HepG2 (cell line): ENCODE measurements around the gene MADCAM1. TPM values are rescaled to one million over a fixed set of nuclear protein-coding genes. Genes with fewer than 3 reads are reported as not detected.
A peak's percentile ranks its signal among the peaks of the same experiment; 100 is the strongest.

ENCODE experiments used
- CREB1 ChIP-seq, 2 experiments: fragments of 450-650 bp in 1 of 2; IDR thresholded peaks; 2 replicates each; pipeline ENCODE4 v1.6.1; 2016 to 2017; ENCODE audit warnings: control low read depth in 1 of 2, mild to moderate bottlenecking in 1 of 2, missing compliant biosample characterization in 1 of 2, missing genetic modification characterization in 1 of 2
- EZH2 ChIP-seq: conservative IDR thresholded peaks from 2 replicates; pipeline ENCODE4 v1.6.1; 2012; ENCODE audit warnings: mild to moderate bottlenecking, low read depth, low read length, moderate library complexity
- KAT7 ChIP-seq: IDR thresholded peaks from 2 replicates; pipeline ENCODE4 v1.6.1; 2018; ENCODE audit warnings: borderline replicate concordance, missing compliant biosample characterization
- MEIS2 ChIP-seq: sonication (generic); formaldehyde crosslinking; IDR thresholded peaks from 2 replicates; pipeline ENCODE4 v1.9.0; 2021; ENCODE audit warnings: mild to moderate bottlenecking, missing genetic modification reagents
- ZBTB21 ChIP-seq: sonication (generic); formaldehyde crosslinking; IDR thresholded peaks from 2 replicates; pipeline ENCODE4 v1.4.0; 2020; ENCODE audit warnings: missing genetic modification reagents
- ZBTB33 ChIP-seq: sonication (generic); formaldehyde crosslinking; IDR thresholded peaks from 2 replicates; pipeline ENCODE4 v1.4.0; 2020; ENCODE audit warnings: missing genetic modification reagents
- ZFP82 ChIP-seq: sonication (generic); formaldehyde crosslinking; IDR thresholded peaks from 2 replicates; pipeline ENCODE4 v1.5.1; 2020; ENCODE audit warnings: mild to moderate bottlenecking, missing genetic modification reagents, borderline replicate concordance
- ZNF282 ChIP-seq: fragments of 450-650 bp; IDR thresholded peaks from 2 replicates; pipeline ENCODE4 v1.6.1; 2018; ENCODE audit not compliant: partially characterized antibody
- ZNF350 ChIP-seq: sonication (generic); formaldehyde crosslinking; IDR thresholded peaks from 2 replicates; pipeline ENCODE4 v1.4.0; 2020; ENCODE audit warnings: mild to moderate bottlenecking, low read depth, missing genetic modification reagents, borderline replicate concordance
- ZNF883 ChIP-seq: sonication (generic); formaldehyde crosslinking; IDR thresholded peaks from 2 replicates; pipeline ENCODE4 v1.5.1; 2020; ENCODE audit warnings: mild to moderate bottlenecking, missing genetic modification reagents; ENCODE audit errors: not compliant biosample characterization
- polyA plus RNA-seq, 8 experiments: library from polyadenylated mRNA; depleted of rRNA in 3 of 8; stranded (reverse) in 7 of 8; unstranded in 1 of 8; fragments of >200 nt; fragmentation: Illumina TruSeq in 4 of 8; extraction: Trizol in 4 of 8; gene quantifications; 2 replicates each; pipeline versions ENCODE4 v1.2.1 to v1.2.3, GENCODE V29; 2011 to 2016; ENCODE audit warnings: low read depth in 4 of 8, missing spikeins in 1 of 8, mixed read lengths in 1 of 8; ENCODE audit not compliant: insufficient read depth in 1 of 8
- total RNA-seq, 5 experiments: library from RNA; depleted of rRNA; stranded (reverse); fragments of >200 nt; fragmentation: Illumina TruSeq; extraction: Trizol; gene quantifications; 2 replicates each; pipeline ENCODE4 v1.2.3, GENCODE V29; 2016; ENCODE audit warnings: low read depth in 1 of 5
- TF ChIP-seq, protein P1 (sequence below): IDR thresholded peaks from 2 replicates; pipeline ENCODE4 v1.6.1; 2016; ENCODE audit warnings: mild to moderate bottlenecking, missing biosample characterization, missing genetic modification reagents
- TF ChIP-seq, protein P2 (sequence below), 2 experiments: sonication (generic) in 1 of 2; formaldehyde crosslinking in 1 of 2; IDR thresholded peaks; 2 replicates each; pipeline versions ENCODE4 v1.4.0 to v1.6.1; 2016 to 2020; ENCODE audit warnings: borderline replicate concordance in 1 of 2, low read depth in 1 of 2, mild to moderate bottlenecking in 1 of 2, missing genetic modification reagents in 1 of 2
- TF ChIP-seq, protein P3 (sequence below): sonication (generic); formaldehyde crosslinking; IDR thresholded peaks from 2 replicates; pipeline ENCODE4 v1.5.1; 2020; ENCODE audit warnings: missing genetic modification reagents, mild to moderate bottlenecking, borderline replicate concordance

Gene MADCAM1
- total and polyA plus RNA-seq, 2 of the 13 experiments (the other 11 are each of a cell fraction or from before 2014, with no cell fraction given), result 0.29 to 0.33 TPM

DNA sequence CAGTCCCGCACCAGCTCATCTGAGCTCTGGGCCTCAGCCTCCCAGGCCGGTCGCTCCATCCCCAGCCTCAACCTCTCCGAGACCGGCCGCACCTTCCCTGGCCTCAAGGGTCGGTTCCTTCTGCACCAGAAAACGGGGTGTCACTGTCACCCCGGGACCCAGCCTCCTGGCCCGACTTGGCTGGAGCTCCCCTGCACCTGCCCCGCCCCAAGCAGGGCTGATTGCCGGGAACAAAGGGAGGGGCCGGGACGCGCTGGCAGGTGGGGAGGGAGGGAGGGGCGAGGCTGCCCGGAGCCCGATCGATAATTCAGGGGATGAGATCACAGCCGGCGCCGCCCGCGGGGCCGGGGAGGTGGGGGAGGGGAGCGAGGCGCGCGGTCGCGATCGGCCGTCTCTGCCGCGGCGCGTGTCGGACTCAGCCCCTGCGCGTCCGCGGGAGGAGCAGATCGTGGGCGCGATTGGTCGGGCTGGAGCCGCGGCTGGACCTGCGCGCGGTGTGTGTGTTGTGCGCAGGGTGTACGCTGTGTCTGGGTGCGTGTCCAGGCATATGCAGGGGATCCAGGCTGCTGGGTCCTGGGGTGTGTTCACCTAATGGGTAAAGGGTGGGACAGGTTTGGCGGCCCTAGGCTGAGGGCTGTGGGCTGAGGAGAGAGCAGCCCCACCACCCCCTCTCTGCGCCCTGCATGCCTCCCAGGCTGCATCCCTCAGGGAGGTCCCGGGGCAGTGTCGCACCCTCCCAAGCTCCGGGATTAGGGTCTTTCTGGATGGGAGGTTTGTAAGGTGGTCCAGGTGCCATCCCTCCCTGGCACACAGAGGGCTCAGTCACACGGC, 34.4 kb upstream of the MADCAM1 start (continued):
- TF ChIP-seq ZFP82 (no peak), ZNF883 (CRISPR knock-in tag) (no peak), ZNF350 (CRISPR knock-in tag) (no peak), MEIS2 (CRISPR knock-in tag) (peak; percentile 65; the same call in 1 of the 2 replicates), ZBTB33 (no peak), ZBTB21 (CRISPR knock-in tag) (no peak), CREB1 (IDR thresholded peaks at IDR 0.05) (no peak), CREB1 (CRISPR knock-in tag; IDR thresholded peaks at IDR 0.05) (no peak), EZH2 (no peak), KAT7 (peak; percentile 52; the same call in 1 of the 2 replicates), ZNF282 (no peak)
- TF ChIP-seq, protein P1, sequence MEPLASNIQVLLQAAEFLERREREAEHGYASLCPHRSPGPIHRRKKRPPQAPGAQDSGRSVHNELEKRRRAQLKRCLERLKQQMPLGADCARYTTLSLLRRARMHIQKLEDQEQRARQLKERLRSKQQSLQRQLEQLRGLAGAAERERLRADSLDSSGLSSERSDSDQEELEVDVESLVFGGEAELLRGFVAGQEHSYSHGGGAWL (CRISPR knock-in tag), result peak; percentile 79; the same call in 1 of the 2 replicates
- TF ChIP-seq, protein P2, sequence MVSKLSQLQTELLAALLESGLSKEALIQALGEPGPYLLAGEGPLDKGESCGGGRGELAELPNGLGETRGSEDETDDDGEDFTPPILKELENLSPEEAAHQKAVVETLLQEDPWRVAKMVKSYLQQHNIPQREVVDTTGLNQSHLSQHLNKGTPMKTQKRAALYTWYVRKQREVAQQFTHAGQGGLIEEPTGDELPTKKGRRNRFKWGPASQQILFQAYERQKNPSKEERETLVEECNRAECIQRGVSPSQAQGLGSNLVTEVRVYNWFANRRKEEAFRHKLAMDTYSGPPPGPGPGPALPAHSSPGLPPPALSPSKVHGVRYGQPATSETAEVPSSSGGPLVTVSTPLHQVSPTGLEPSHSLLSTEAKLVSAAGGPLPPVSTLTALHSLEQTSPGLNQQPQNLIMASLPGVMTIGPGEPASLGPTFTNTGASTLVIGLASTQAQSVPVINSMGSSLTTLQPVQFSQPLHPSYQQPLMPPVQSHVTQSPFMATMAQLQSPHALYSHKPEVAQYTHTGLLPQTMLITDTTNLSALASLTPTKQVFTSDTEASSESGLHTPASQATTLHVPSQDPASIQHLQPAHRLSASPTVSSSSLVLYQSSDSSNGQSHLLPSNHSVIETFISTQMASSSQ (IDR thresholded peaks at IDR 0.05; ENCODE audit: low read depth), result no peak
- TF ChIP-seq, protein P2 (CRISPR knock-in tag; IDR thresholded peaks at IDR 0.05; ENCODE audit: borderline replicate concordance), result peak; percentile 66; the same call in 1 of the 2 replicates
- TF ChIP-seq, protein P3, sequence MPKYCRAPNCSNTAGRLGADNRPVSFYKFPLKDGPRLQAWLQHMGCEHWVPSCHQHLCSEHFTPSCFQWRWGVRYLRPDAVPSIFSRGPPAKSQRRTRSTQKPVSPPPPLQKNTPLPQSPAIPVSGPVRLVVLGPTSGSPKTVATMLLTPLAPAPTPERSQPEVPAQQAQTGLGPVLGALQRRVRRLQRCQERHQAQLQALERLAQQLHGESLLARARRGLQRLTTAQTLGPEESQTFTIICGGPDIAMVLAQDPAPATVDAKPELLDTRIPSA, result no peak
